Endothelial cell of umbilical vein (primary cell): ENCODE results near the gene KRT6C. TPM values are rescaled to one million over a fixed set of nuclear protein-coding genes. Genes with fewer than 3 reads are reported as not detected.

Experiments used
- BruUV-seq: library from RNA; stranded (reverse); fragments of 400-500 nt; replicated peaks from 2 replicates; lab custom pipeline; 2021; lab: Mats Ljungman, UMichigan
- CTCF ChIA-PET: fragments of 300-600, 350-600 bp; sonication (Branson Sonifier 250); formaldehyde crosslinking; loops from one replicate; lab custom pipeline; 2021; ENCODE audit warnings: antibody characterized with exemption, inconsistent platforms; lab: Charles Lee
- POLR2A ChIA-PET: fragments of 300-600, 350-600 bp; sonication (Branson Sonifier 250); formaldehyde crosslinking; loops from one replicate; lab custom pipeline; 2021; ENCODE audit warnings: antibody characterized with exemption, inconsistent platforms; lab: Charles Lee
- DNase-seq: peaks from one replicate; pipeline ENCODE4 v3.0.0-alpha.2; 2011; ENCODE audit warnings: low read depth, low spot score
- FAIRE-seq: peaks from 2 replicates; lab custom pipeline; 2011; peaks lifted over from hg19 to GRCh38; lab: Jason Lieb, UNC
- H2AFZ ChIP-seq: 2 replicates; pipeline ENCODE4 v1.6.0; 2012; ENCODE audit warnings: low read depth, low read length, control low read depth, inconsistent platforms
- H3K27ac ChIP-seq: 2 replicates; pipeline ENCODE4 v1.5.1; 2011; ENCODE audit warnings: low read depth, mild to moderate bottlenecking, control low read depth, low read length, moderate library complexity; ENCODE audit not compliant: insufficient read depth
- H3K27me3 ChIP-seq, 2 experiments: 2 replicates each; pipeline versions ENCODE4 v1.6.0 to v1.6.1; 2011; ENCODE audit warnings: low read length in 2 of 2, mixed read lengths in 1 of 2; ENCODE audit not compliant: control insufficient read depth in 2 of 2, insufficient read depth in 2 of 2
- H3K36me3 ChIP-seq, 2 experiments: 2 replicates in 1 of 2; 3 replicates in 1 of 2; pipeline ENCODE4 v1.5.1; 2011; ENCODE audit warnings: low read length in 2 of 2, mild to moderate bottlenecking in 1 of 2, moderate library complexity in 1 of 2; ENCODE audit not compliant: control insufficient read depth in 2 of 2, insufficient read depth in 2 of 2; ENCODE audit errors: extremely low read depth in 1 of 2
- H3K4me1 ChIP-seq: 3 replicates; pipeline ENCODE4 v1.5.1; 2011; ENCODE audit warnings: mild to moderate bottlenecking, low read length; ENCODE audit not compliant: control insufficient read depth, insufficient read depth; ENCODE audit errors: extremely low read depth
- H3K4me2 ChIP-seq: 2 replicates; pipeline ENCODE4 v1.6.1; 2011; ENCODE audit warnings: low read length, control low read depth, mixed read lengths; ENCODE audit not compliant: insufficient read depth
- H3K4me3 ChIP-seq, 3 experiments: fragments of 200-600 bp in 1 of 3; sonication (generic), shearing (Covaris generic) in 1 of 3; replicated peaks in 1 of 3; 2 replicates each; pipeline ENCODE4 v1.5.1; 2011 to 2016; ENCODE audit warnings: control low read depth in 3 of 3, low read length in 3 of 3, mild to moderate bottlenecking in 2 of 3, inconsistent platforms in 1 of 3, low read depth in 1 of 3, moderate library complexity in 1 of 3; ENCODE audit not compliant: insufficient read depth in 1 of 3
- H3K79me2 ChIP-seq: 2 replicates; pipeline ENCODE4 v1.6.0; 2012; ENCODE audit warnings: low read length, inconsistent platforms; ENCODE audit not compliant: control insufficient read depth, insufficient read depth
- H3K9ac ChIP-seq: replicated peaks from 2 replicates; pipeline ENCODE3; 2011; ENCODE audit warnings: low read length, control low read depth; ENCODE audit not compliant: insufficient read depth; ENCODE audit errors: extremely low read depth
- H3K9me1 ChIP-seq: replicated peaks from 3 replicates; pipeline ENCODE4 v1.6.0; 2011; ENCODE audit warnings: mild to moderate bottlenecking, low read length; ENCODE audit not compliant: control insufficient read depth, insufficient read depth; ENCODE audit errors: extremely low read depth
- H3K9me3 ChIP-seq: replicated peaks from 2 replicates; pipeline ENCODE4 v1.5.1; 2012; ENCODE audit warnings: low read length, inconsistent platforms; ENCODE audit not compliant: control insufficient read depth, insufficient read depth
- H4K20me1 ChIP-seq: replicated peaks from 2 replicates; pipeline ENCODE3; 2011; ENCODE audit warnings: mild to moderate bottlenecking, low read length; ENCODE audit not compliant: control insufficient read depth, insufficient read depth; ENCODE audit errors: extremely low read depth
- EZH2 ChIP-seq: IDR thresholded peaks from 2 replicates; pipeline ENCODE4 v1.6.1; 2012; ENCODE audit warnings: borderline replicate concordance, low read depth, mild to moderate bottlenecking, moderate library complexity, low read length, inconsistent platforms; ENCODE audit not compliant: severe bottlenecking
- FOS ChIP-seq: IDR thresholded peaks from 2 replicates; pipeline ENCODE4 v1.6.1; 2011; ENCODE audit warnings: mild to moderate bottlenecking, low read length, moderate library complexity, borderline replicate concordance; ENCODE audit not compliant: insufficient read depth
- GATA2 ChIP-seq: IDR thresholded peaks from 2 replicates; pipeline ENCODE4 v1.7.0; 2011; ENCODE audit warnings: low read depth, mild to moderate bottlenecking, moderate library complexity, mixed read lengths, low read length; ENCODE audit not compliant: insufficient read length, insufficient read depth
- JUN ChIP-seq: IDR thresholded peaks from 2 replicates; pipeline ENCODE4 v1.6.1; 2011; ENCODE audit warnings: borderline replicate concordance, low read depth; ENCODE audit not compliant: insufficient read length, insufficient read depth
- MYC ChIP-seq: IDR thresholded peaks from one replicate; pipeline ENCODE4 v1.6.1; 2011; ENCODE audit warnings: mild to moderate bottlenecking, low read depth, low read length
- POLR2A ChIP-seq: IDR thresholded peaks from 2 replicates; pipeline ENCODE4 v1.6.1; 2012; ENCODE audit warnings: low read depth, mild to moderate bottlenecking, control low read depth, low read length
- POLR2AphosphoS5 ChIP-seq: IDR thresholded peaks from 2 replicates; pipeline ENCODE4 v1.6.1; 2012; ENCODE audit warnings: low read depth, mild to moderate bottlenecking, control low read depth, low read length, moderate library complexity; ENCODE audit not compliant: insufficient read depth
- dilution Hi-C: fragments of 300-500 bp; cut with MboI; formaldehyde crosslinking; loops from one replicate; pipeline ENCODE4 v1.15.0; 2019; ENCODE audit warnings: low sequenced_read_pairs; ENCODE audit not compliant: extremely low pct_ligation_motif_present
- intact Hi-C: fragments of 100-400 bp; cut with micrococcal nuclease; formaldehyde crosslinking; loops from one replicate; pipeline ENCODE4 v1.10.0; 2022
- polyA plus RNA-seq, 4 experiments: library from polyadenylated mRNA; depleted of rRNA in 3 of 4; stranded (reverse) in 3 of 4; unstranded in 1 of 4; fragments of >200 nt; gene quantifications; 2 replicates each; pipeline versions ENCODE4 v1.2.1 to v1.2.3, GENCODE V29; 2011 to 2012; ENCODE audit warnings: missing spikeins in 1 of 4
- total RNA-seq: library from RNA; stranded (reverse); gene quantifications from 2 replicates; pipeline ENCODE4 v1.2.3, GENCODE V29; 2021
- TF ChIP-seq, protein P1 (sequence below), 2 donors: IDR thresholded peaks; 1 replicate in 1 of 2; 2 replicates in 1 of 2; pipeline ENCODE4 v1.5.1; 2011; ENCODE audit warnings: low read length in 2 of 2, mild to moderate bottlenecking in 2 of 2, moderate library complexity in 2 of 2, control low read depth in 1 of 2, inconsistent platforms in 1 of 2, low read depth in 1 of 2; ENCODE audit not compliant: insufficient read depth in 1 of 2; ENCODE audit errors: extremely low read depth in 1 of 2
- TF ChIP-seq, protein P2 (sequence below): IDR thresholded peaks from 2 replicates; pipeline ENCODE4 v1.6.1; 2011; ENCODE audit not compliant: insufficient read depth, insufficient read length

KRT6C gene
- total and polyA plus RNA-seq, 2 donors (not counting 3 experiments of a cell fraction or from before 2014, with no cell fraction given), result not detected

DNA sequence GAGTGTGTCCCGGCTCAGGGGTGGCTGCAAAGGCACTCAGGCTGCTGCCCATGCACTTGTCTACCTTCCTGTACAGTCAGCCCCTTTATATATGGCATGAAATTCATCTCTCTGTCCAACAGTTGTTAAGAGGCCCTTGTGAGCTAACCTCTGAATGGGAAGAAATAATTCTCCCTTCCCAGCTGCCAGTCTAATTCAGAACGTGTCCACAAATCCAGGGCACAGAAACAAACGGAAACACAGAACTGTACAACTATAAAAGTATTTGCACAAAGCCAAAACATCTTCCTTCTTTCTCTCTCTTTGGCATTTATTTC lies 45.7 kb upstream of the KRT6C start:
- Histone ChIP-seq H3K79me2 (no peaks in the 10 kb centered on the region), H3K36me3 (no peaks in the 10 kb centered on the region), H3K27ac (no peak overlapping the region), H3K9me1 (no peaks in the 10 kb centered on the region), H4K20me1 (no peaks in the 10 kb centered on the region), H3K9me3 (no peaks in the 10 kb centered on the region), H3K4me1 (no peaks in the 10 kb centered on the region), H3K9ac (no peak overlapping the region), H3K4me2 (no peak overlapping the region), H3K4me3 (no peak overlapping the region), H3K27me3 (no peaks in the 10 kb centered on the region), H2AFZ (no peak overlapping the region)
- no TSS peak for BruUV-seq
- intact Hi-C loops (no loop called here), dilution Hi-C loops (no loop called here)
- DNase-seq, result no peak
- POLR2A ChIA-PET, result no interaction called here
- TF ChIP-seq FOS (no peak), POLR2A (no peak), JUN (no peak), MYC (no peak), GATA2 (no peak), POLR2AphosphoS5 (no peak), EZH2 (no peak)
- TF ChIP-seq, protein P1, sequence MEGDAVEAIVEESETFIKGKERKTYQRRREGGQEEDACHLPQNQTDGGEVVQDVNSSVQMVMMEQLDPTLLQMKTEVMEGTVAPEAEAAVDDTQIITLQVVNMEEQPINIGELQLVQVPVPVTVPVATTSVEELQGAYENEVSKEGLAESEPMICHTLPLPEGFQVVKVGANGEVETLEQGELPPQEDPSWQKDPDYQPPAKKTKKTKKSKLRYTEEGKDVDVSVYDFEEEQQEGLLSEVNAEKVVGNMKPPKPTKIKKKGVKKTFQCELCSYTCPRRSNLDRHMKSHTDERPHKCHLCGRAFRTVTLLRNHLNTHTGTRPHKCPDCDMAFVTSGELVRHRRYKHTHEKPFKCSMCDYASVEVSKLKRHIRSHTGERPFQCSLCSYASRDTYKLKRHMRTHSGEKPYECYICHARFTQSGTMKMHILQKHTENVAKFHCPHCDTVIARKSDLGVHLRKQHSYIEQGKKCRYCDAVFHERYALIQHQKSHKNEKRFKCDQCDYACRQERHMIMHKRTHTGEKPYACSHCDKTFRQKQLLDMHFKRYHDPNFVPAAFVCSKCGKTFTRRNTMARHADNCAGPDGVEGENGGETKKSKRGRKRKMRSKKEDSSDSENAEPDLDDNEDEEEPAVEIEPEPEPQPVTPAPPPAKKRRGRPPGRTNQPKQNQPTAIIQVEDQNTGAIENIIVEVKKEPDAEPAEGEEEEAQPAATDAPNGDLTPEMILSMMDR (IDR thresholded peaks at IDR 0.05; ENCODE audit: extremely low read depth in 1 of 2, insufficient read depth in 1 of 2, low read depth in 1 of 2, low read length in 2 of 2), result no peak
- TF ChIP-seq, protein P2, sequence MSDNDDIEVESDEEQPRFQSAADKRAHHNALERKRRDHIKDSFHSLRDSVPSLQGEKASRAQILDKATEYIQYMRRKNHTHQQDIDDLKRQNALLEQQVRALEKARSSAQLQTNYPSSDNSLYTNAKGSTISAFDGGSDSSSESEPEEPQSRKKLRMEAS, result no peak
- CTCF ChIA-PET, result interaction anchor here (1.1 kb wide), 1 partner anchor 11 kb away, joined by 3 read pairs; no protein-coding TSS in a partner anchor
- no peak for FAIRE-seq
